HG03432 (cell line): Measurements from ENCODE around the gene CSAD.

Experiments
- ATAC-seq: cut with Tn5 transposase; IDR thresholded peaks from one replicate; pipeline ENCODE4 v1.9.1; 2021; ENCODE audit warnings: mild to moderate bottlenecking, moderate library complexity; ENCODE audit not compliant: unreplicated experiment

The CSAD gene

GRCh38 chr12:53200107-53200457 is 19.4 kb upstream of the CSAD start:
- peak; percentile 15 for ATAC-seq

DNA sequence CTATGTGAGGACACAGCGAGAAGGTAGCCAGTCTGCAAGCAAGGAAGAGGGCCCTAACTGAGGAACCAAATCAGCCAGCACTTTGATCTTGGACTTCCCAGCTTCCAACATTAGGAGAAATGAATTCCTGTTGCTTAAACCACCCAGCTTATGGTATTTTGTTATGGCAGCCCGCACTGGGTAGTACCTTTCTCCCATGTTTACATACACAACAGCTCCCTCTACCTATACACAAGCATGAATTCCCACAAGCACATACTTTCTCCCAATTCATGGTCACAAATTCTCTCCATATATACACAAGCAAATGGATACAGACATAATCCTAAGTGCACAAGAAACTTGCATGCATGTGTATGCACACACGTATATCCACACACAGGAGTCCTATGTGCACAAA is 19.0 kb upstream of the CSAD start:
- no peak for ATAC-seq

DNA sequence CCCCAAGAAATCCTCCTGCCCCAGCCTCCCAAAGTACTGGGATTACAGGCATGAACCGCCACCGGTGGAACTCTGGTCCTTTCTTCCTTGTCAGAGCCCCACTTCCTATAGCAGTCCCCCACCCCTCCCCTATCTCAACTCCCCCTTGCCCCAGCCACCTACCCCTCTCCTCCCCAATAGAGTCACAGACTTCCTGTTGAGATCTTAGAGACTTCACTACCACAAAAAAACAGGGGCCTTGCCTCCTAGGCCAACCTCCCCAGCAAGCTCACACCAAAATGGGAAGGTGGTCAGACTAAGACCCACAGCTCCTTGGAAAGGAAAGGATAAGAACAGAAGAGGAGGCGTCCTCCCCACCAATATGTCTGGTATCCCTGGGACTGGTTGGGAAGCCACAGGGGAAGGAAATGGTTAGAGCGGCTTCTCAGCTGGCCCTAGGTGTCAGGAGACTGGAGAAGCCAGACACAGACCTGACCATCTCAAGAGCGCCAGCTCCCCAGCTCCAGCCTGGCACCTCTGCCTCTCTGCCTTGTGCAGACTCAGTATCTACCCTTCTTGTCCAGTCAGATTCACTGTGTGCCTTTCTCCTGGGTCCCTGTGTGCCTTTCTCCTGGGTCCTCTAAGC is 17.9 kb upstream of the CSAD start:
- no peak for ATAC-seq

- ATAC-seq = no peak
Measured at GRCh38 chr12:53197011-53197640, 16.4 kb upstream of the CSAD start.

DNA sequence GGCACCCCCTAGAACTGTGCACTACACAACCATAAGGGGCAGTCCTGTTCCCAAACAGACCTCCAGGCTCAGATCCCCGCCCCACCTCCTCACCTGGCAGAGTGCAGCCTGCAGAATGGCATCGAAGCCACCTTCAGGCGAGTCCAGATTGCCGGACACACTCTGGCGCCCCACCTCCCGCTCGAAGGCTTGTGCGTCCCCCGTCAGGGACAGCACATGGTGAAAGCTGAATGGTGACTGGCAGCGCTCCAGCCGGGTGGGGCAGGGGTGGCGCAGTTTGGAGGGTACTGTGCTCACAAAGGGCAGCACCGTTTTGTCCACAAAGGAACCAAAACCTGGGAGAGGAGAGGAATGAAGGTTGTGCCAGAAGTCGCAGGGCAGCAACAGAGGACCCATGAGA is 15.8 kb upstream of the CSAD start:
- no peak for ATAC-seq

DNA sequence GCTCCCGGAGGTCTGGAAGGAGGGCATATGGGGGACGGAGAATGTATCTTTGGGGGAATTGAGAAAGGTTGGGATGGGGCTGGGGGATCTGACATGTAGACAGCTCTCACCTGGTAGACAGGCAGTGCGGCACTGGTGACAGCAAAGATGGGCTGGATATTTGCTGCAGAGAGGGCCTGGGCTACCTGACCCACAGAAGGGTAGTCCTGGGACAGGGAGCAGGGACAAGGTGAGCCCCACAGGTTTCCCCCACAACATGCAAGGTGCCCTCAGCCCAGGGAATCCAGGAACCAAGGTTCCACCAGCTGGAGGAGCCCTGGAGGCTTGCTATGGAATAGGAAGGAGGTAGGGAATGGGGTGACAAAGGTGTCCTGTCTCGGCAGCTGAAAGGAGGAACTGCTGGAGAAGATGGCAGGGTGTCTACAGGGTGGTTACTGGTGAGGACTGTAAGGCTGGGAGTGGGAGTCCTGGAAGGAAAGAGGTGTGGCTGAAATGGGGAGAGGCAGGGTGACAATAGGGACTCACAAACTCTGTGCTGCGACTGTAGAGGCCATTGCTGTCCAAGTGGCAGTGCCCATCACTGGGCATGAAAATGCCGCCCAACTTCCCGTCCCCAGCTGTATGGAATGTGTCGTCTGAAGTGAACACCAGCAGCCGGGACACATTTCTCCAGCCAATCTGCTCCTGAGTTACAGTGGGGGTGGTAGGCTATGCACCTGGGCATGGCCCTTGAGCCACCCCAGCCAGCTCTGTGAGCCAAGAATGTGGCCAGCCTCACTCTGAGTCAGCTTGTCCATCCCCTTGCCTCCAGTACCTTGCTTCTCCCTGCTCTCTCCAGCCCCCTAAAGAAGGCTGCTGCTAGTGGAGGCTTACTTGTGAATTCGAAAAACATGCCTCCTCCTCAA is 15.0 kb upstream of the CSAD start:
- no peak for ATAC-seq

GRCh38 chr12:53194973-53195372 is 14.2 kb upstream of the CSAD start:
- ATAC-seq = no peak

- no peak for ATAC-seq
Measured at GRCh38 chr12:53193985-53194716, 13.4 kb upstream of the CSAD start.

- ATAC-seq = no peak
Measured at GRCh38 chr12:53193040-53193439, 12.3 kb upstream of the CSAD start.

- ATAC-seq = no peak
Measured at GRCh38 chr12:53192531-53193021, 11.9 kb upstream of the CSAD start.

- ATAC-seq = no peak
Measured at GRCh38 chr12:53191885-53192530, 11.3 kb upstream of the CSAD start.

- ATAC-seq = no peak
Measured at GRCh38 chr12:53191096-53191884, 10.6 kb upstream of the CSAD start.

DNA sequence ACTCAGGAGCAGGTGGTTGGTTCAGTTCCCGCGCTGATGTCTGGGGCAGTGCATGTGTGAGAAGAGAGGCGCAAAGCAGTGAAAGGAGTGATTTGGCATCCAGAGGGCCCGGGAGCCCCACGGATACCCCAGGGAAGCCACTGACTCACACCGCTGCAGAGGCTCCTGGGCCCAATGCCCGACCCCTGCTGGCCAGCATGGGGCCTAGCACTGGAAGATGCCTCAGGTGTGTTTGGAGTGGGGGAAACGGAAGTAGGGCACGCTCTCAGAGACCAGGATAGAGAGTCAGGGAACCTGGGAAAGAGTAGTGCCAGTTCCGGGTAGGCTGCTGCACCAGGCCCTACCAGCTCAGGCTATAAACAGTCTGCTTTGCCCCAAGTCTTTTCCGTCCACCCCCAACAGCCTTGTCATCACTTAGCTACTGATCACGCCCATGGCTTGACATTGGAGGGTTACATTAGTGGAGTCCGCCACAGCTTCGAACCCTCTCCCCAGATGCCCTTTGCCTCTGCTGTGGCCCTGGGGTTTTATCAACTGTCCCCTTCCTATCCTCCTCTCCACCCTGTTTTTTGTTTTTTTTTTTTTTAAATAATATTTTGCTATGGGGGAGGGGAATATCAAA is 9.5 kb upstream of the CSAD start:
- no peak for ATAC-seq

- no peak for ATAC-seq
Measured at GRCh38 chr12:53187145-53187899, 6.6 kb upstream of the CSAD start.

DNA sequence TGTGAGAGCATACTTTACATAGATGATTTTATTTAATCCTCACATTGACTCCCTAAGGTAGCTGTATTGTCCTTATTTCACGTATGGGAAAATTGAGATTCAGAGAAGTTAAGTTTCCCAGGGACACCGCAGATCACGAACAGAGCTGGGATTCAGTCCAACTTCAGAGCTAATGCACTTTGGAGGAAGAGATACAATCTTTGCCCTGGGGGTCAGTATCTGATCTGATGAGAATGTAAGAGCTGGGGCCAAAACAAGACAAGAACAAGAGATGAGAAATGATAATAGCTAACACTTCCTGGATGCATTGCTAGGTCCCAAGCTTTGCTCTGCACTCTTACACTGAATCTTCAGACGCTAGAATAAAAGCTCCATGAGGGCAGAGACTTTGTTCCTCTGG is 6.0 kb upstream of the CSAD start:
- no peak for ATAC-seq

- no peak for ATAC-seq
Measured at GRCh38 chr12:53185582-53186153, 4.9 kb upstream of the CSAD start.

GRCh38 chr12:53184828-53185227 is 4.1 kb upstream of the CSAD start:
- no peak for ATAC-seq

DNA sequence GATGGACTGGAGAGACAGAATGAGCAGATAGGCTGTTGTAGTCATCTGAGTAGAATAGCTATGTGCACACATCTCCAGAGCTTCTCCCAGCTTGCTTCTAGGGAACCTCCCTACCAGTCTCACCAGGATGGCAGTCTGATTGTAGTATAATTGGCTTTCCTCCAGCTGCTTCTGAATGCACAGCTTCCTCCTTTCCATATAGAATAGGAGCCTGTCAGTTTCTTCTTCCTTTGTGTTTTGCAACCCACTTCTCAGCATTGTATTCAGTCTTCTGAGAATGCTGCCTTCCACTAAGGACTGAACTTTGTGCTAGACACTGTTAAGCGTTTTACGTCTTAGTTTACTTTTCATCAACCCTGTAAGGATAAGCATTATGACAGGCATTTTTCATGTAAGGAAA is 2.2 kb upstream of the CSAD start:
- no peak for ATAC-seq
